HG02642 (cell line): ENCODE measurements around the gene VEZT.

Experiments used
- ATAC-seq: cut with Tn5 transposase; IDR thresholded peaks from one replicate; pipeline ENCODE4 v1.9.1; 2021; ENCODE audit warnings: mild to moderate bottlenecking; ENCODE audit not compliant: unreplicated experiment, poor library complexity

The VEZT gene

GRCh38 chr12:95197636-95198035 lies 20.0 kb upstream of the VEZT start:
- no peak for ATAC-seq

GRCh38 chr12:95198914-95199313 lies 18.7 kb upstream of the VEZT start:
- peak; percentile 64 for ATAC-seq

GRCh38 chr12:95200128-95200894 lies 17.3 kb upstream of the VEZT start:
- ATAC-seq, result no peak

- no peak for ATAC-seq
Observed at GRCh38 chr12:95201056-95201670, 16.4 kb upstream of the VEZT start.

GRCh38 chr12:95202691-95203486 lies 14.7 kb upstream of the VEZT start:
- no peak for ATAC-seq

GRCh38 chr12:95203487-95204030 lies 14.0 kb upstream of the VEZT start:
- ATAC-seq, result no peak

- no peak for ATAC-seq
Observed at GRCh38 chr12:95204141-95204866, 13.3 kb upstream of the VEZT start.

- ATAC-seq, result no peak
Observed at GRCh38 chr12:95205016-95205624, 12.5 kb upstream of the VEZT start.

GRCh38 chr12:95205685-95206084 lies 11.9 kb upstream of the VEZT start:
- ATAC-seq, result no peak

GRCh38 chr12:95206916-95207315 lies 10.7 kb upstream of the VEZT start:
- no peak for ATAC-seq

GRCh38 chr12:95207407-95207806 lies 10.2 kb upstream of the VEZT start:
- no peak for ATAC-seq

GRCh38 chr12:95208678-95209077 lies 8.9 kb upstream of the VEZT start:
- no peak for ATAC-seq

- no peak for ATAC-seq
Observed at GRCh38 chr12:95212586-95212985, 5.0 kb upstream of the VEZT start.

- no peak for ATAC-seq
Observed at GRCh38 chr12:95213119-95213518, 4.5 kb upstream of the VEZT start.

- no peak for ATAC-seq
Observed at GRCh38 chr12:95213928-95214327, 3.7 kb upstream of the VEZT start.

GRCh38 chr12:95214466-95214865 lies 3.1 kb upstream of the VEZT start:
- no peak for ATAC-seq

GRCh38 chr12:95215949-95216348 lies 1.7 kb upstream of the VEZT start:
- no peak for ATAC-seq

- peak; percentile 32 for ATAC-seq
Observed at GRCh38 chr12:95216711-95217376, 763 bp upstream of the VEZT start.
